Neuronal stem cell (in vitro differentiated cells): ENCODE results near the gene PITX2.
A peak's percentile ranks its signal among the peaks of the same experiment; 100 is the strongest.

Experiments used
- DNase-seq: peaks from one replicate; pipeline ENCODE4 v3.0.0-alpha.2; 2013; ENCODE audit warnings: low spot score
- H2AFZ ChIP-seq: one replicate; pipeline ENCODE4 v1.6.1; 2013; ENCODE audit warnings: mild to moderate bottlenecking, low read length, inconsistent platforms
- H2AK5ac ChIP-seq: 2 replicates; pipeline ENCODE4 v1.6.1; 2013; ENCODE audit warnings: low read depth, mild to moderate bottlenecking, inconsistent platforms, low read length, moderate library complexity, mixed read lengths
- H2BK120ac ChIP-seq: 2 replicates; pipeline ENCODE4 v1.6.1; 2013; ENCODE audit warnings: low read depth, mild to moderate bottlenecking, inconsistent platforms, low read length, moderate library complexity, mixed read lengths
- H2BK12ac ChIP-seq: one replicate; pipeline ENCODE4 v1.6.1; 2013; ENCODE audit warnings: low read length, inconsistent platforms
- H2BK15ac ChIP-seq: 2 replicates; pipeline ENCODE4 v1.6.1; 2013; ENCODE audit warnings: mild to moderate bottlenecking, low read length, inconsistent platforms, mixed read lengths
- H2BK5ac ChIP-seq: one replicate; pipeline ENCODE4 v1.6.1; 2013; ENCODE audit warnings: inconsistent platforms, mild to moderate bottlenecking, low read length, moderate library complexity
- H3K14ac ChIP-seq: one replicate; pipeline ENCODE4 v1.6.1; 2013; ENCODE audit warnings: low read length, inconsistent platforms
- H3K18ac ChIP-seq: 2 replicates; pipeline ENCODE4 v1.6.1; 2013; ENCODE audit warnings: low read length, inconsistent platforms
- H3K23ac ChIP-seq: 2 replicates; pipeline ENCODE4 v1.6.1; 2013; ENCODE audit warnings: low read depth, mild to moderate bottlenecking, mixed read lengths, low read length, inconsistent platforms; ENCODE audit not compliant: poor library complexity
- H3K27ac ChIP-seq: replicated peaks from 3 replicates; pipeline ENCODE4 v1.5.1; 2013; ENCODE audit warnings: low read length, inconsistent platforms
- H3K27me3 ChIP-seq, 3 experiments: 2 replicates each; pipeline ENCODE4 v1.6.1; 2013; ENCODE audit warnings: low read length in 3 of 3, mild to moderate bottlenecking in 2 of 3, inconsistent platforms in 1 of 3, low read depth in 1 of 3, mixed read lengths in 1 of 3, moderate library complexity in 1 of 3; ENCODE audit not compliant: control insufficient read depth in 3 of 3, insufficient read depth in 3 of 3
- H3K36me3 ChIP-seq, 2 donors: replicated peaks in 1 of 2; 2 replicates each; pipeline ENCODE4 v1.6.1; 2013; ENCODE audit warnings: low read length in 2 of 2; ENCODE audit not compliant: control insufficient read depth in 2 of 2, insufficient read depth in 2 of 2
- H3K4ac ChIP-seq: 2 replicates; pipeline ENCODE4 v1.6.1; 2013; ENCODE audit warnings: inconsistent platforms, mild to moderate bottlenecking, low read length, moderate library complexity
- H3K4me1 ChIP-seq, 2 donors: 1 replicate in 1 of 2; 2 replicates in 1 of 2; pipeline ENCODE4 v1.6.1; 2013; ENCODE audit warnings: low read length in 2 of 2, low read depth in 1 of 2; ENCODE audit not compliant: control insufficient read depth in 2 of 2, insufficient read depth in 1 of 2
- H3K4me2 ChIP-seq: one replicate; pipeline ENCODE4 v1.6.1; 2013; ENCODE audit warnings: mild to moderate bottlenecking, low read length, inconsistent platforms; ENCODE audit not compliant: insufficient read depth, poor library complexity, severe bottlenecking
- H3K4me3 ChIP-seq, 2 donors: 2 replicates each; pipeline ENCODE4 v1.5.1; 2013; ENCODE audit warnings: low read length in 2 of 2, mild to moderate bottlenecking in 2 of 2, inconsistent platforms in 1 of 2, moderate library complexity in 1 of 2
- H3K79me1 ChIP-seq: one replicate; pipeline ENCODE4 v1.6.1; 2013; ENCODE audit warnings: low read depth, mild to moderate bottlenecking, inconsistent platforms, low read length, moderate library complexity
- H3K9ac ChIP-seq: one replicate; pipeline ENCODE4 v1.6.1; 2013; ENCODE audit warnings: mild to moderate bottlenecking, low read depth, low read length, inconsistent platforms; ENCODE audit not compliant: poor library complexity
- H3K9me3 ChIP-seq, 2 donors: replicated peaks in 1 of 2; 2 replicates each; pipeline versions ENCODE3 to v1.6.1; 2013; ENCODE audit warnings: low read length in 2 of 2, mild to moderate bottlenecking in 2 of 2, inconsistent platforms in 1 of 2, low read depth in 1 of 2, mixed read lengths in 1 of 2, moderate library complexity in 1 of 2; ENCODE audit not compliant: control insufficient read depth in 2 of 2, insufficient read depth in 1 of 2
- H4K8ac ChIP-seq: one replicate; pipeline ENCODE4 v1.6.1; 2013; ENCODE audit warnings: low read depth, mild to moderate bottlenecking, inconsistent platforms, low read length, moderate library complexity
- H4K91ac ChIP-seq: one replicate; pipeline ENCODE4 v1.6.1; 2013; ENCODE audit warnings: low read length, low read depth, mild to moderate bottlenecking, inconsistent platforms; ENCODE audit not compliant: poor library complexity
- WGBS, 2 donors: extraction: QIAGEN DNeasy Blood & Tissue Kit; methylation state at CpG; one replicate each; pipeline ENCODE4 v1.1.7; 2013; ENCODE audit warnings: missing lambda C conversion rate in 2 of 2, mixed read lengths in 1 of 2; ENCODE audit not compliant: insufficient read length in 2 of 2, insufficient replicate concordance in 1 of 2; ENCODE audit errors: extremely low coverage in 2 of 2; 5-methylcytosine and 5-hydroxymethylcytosine counted together

Gene PITX2

DNA sequence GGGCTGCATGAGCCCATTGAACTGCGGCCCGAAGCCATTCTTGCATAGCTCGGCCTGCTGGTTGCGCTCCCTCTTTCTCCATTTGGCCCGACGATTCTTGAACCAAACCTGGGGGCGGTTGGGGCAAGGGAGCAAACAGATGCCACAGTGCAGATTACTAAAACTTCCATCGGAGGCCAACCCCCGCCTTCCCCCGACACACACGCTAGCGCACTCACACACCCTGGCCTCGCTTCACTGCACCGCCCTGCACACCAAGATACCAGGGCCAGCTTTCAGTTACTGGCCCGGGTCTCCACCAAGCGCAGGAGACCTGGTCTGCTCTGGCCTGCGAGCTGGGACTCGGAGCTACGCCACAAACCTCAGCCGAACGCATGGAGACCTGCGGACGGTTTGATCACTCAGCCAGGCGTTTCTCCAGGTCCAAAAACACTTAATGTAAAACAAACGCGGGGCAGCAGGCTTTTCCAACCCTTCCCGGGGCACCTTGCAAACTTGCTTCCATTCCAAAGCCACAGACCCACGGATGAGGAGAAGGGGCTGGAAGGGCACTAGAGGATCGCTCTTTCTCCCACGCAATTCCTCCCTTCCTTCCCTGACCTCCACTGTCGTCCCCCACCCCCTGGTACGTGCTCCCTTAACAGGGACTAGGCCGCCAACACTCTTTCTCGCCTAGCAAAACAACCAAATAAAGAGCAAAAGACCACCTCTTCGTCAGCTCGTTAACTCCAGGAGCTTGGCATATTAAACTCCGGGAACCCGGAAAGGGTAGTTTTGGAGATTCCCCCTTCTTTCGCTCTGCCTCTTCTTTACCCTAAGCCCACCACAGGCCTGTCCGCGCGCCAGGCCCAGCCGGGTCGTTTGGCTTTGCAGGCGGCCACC lies 4.1 kb downstream of the PITX2 start:
- Histone ChIP-seq H2AK5ac (peak overlapping the region; percentile 35), H3K9ac (no peak overlapping the region), H3K79me1 (no peaks in the 10 kb centered on the region), H3K27me3 (peaks cover 49 to 100% (median 91%) of the 10 kb centered on the region in 3 experiments), H4K8ac (no peak overlapping the region), H2BK120ac (no peak overlapping the region), H2BK5ac (no peak overlapping the region), H3K27ac (no peak overlapping the region), H3K14ac (peak overlapping the region; percentile 87), H3K4me3 (peak overlapping the region in 1 of 2 donors; percentile 20), H3K18ac (peak overlapping the region; percentile 51), H3K23ac (peak overlapping the region; percentile 99), H3K4ac (no peak overlapping the region), H3K4me1 (peaks cover 7 to 24% of the 10 kb centered on the region in 2 donors), H3K36me3 (no peaks in the 10 kb centered on the region), H2AFZ (no peak overlapping the region), H4K91ac (no peak overlapping the region), H2BK15ac (no peak overlapping the region), H3K9me3 (peaks cover 0 to 2% of the 10 kb centered on the region in 2 donors), H3K4me2 (no peak overlapping the region), H2BK12ac (no peak overlapping the region)
- DNase-seq: peak; percentile 21
- WGBS, 2 donors: no CpG with 5 or more reads among the region's 45 CpGs

GRCh38 chr4:110617646-110618580 lies 5.0 kb downstream of the PITX2 start:
- peak; percentile 70 for DNase-seq
- H2BK15ac ChIP-seq: no peak overlapping the region
- H3K9ac ChIP-seq: no peak overlapping the region
- H2BK120ac ChIP-seq: no peak overlapping the region
- H4K91ac ChIP-seq: no peak overlapping the region
- H2AK5ac ChIP-seq: peak overlapping the region; percentile 35
- peak overlapping the region; percentile 5 for H2AFZ ChIP-seq
- peak overlapping the region; percentile 57 for H3K18ac ChIP-seq
- no peak overlapping the region for H2BK5ac ChIP-seq
- no peak overlapping the region for H3K27ac ChIP-seq
- H3K4me2 ChIP-seq: no peak overlapping the region
- H3K4me1 ChIP-seq: peaks cover 5 to 22% of the 10 kb centered on the region in 2 donors
- H3K36me3 ChIP-seq: no peaks in the 10 kb centered on the region
- H3K79me1 ChIP-seq: no peaks in the 10 kb centered on the region
- H3K4me3 ChIP-seq: no peak overlapping the region
- no peak overlapping the region for H3K4ac ChIP-seq
- WGBS, 2 donors: no CpG with 5 or more reads among the region's 38 CpGs
- peaks cover 49 to 100% (median 88%) of the 10 kb centered on the region in 3 experiments for H3K27me3 ChIP-seq
- peaks cover 0 to 2% of the 10 kb centered on the region in 2 donors for H3K9me3 ChIP-seq
- H4K8ac ChIP-seq: no peak overlapping the region
- peak overlapping the region; percentile 99 for H3K23ac ChIP-seq
- no peak overlapping the region for H2BK12ac ChIP-seq
- H3K14ac ChIP-seq: no peak overlapping the region

- H3K9me3 ChIP-seq: peaks cover 0 to 2% of the 10 kb centered on the region in 2 donors
- no CpG with 5 or more reads among the region's 2 CpGs for WGBS, 2 donors
- no peak overlapping the region for H3K18ac ChIP-seq
- no peak overlapping the region for H3K23ac ChIP-seq
- no peaks in the 10 kb centered on the region for H3K36me3 ChIP-seq
- H4K8ac ChIP-seq: no peak overlapping the region
- no peak overlapping the region for H2AFZ ChIP-seq
- no peak overlapping the region for H2BK5ac ChIP-seq
- H3K4me2 ChIP-seq: no peak overlapping the region
- H2BK15ac ChIP-seq: no peak overlapping the region
- H2BK120ac ChIP-seq: no peak overlapping the region
- no peak overlapping the region for H3K4ac ChIP-seq
- H4K91ac ChIP-seq: no peak overlapping the region
- no peak overlapping the region for H2BK12ac ChIP-seq
- peak; percentile 2 for DNase-seq
- H2AK5ac ChIP-seq: no peak overlapping the region
- H3K27me3 ChIP-seq: peaks cover 51 to 100% (median 88%) of the 10 kb centered on the region in 3 experiments
- H3K14ac ChIP-seq: no peak overlapping the region
- no peak overlapping the region for H3K27ac ChIP-seq
- no peak overlapping the region for H3K4me3 ChIP-seq
- H3K4me1 ChIP-seq: peaks cover 1 to 21% of the 10 kb centered on the region in 2 donors
- no peak overlapping the region for H3K9ac ChIP-seq
- H3K79me1 ChIP-seq: no peaks in the 10 kb centered on the region
Measured at GRCh38 chr4:110617075-110617640, 5.7 kb downstream of the PITX2 start.
